Neuronal stem cell (in vitro differentiated cells): ENCODE measurements around the gene AKAP9. TPM values are rescaled to one million over a fixed set of nuclear protein-coding genes. Genes with fewer than 3 reads are reported as not detected.
"Not testable (repeated sequence)": the region's sequence is repeated elsewhere in the genome, so short reads cannot be mapped to it uniquely, and the experiment has no call there.

ENCODE experiments used
- DNase-seq: peaks from one replicate; pipeline ENCODE4 v3.0.0-alpha.2; 2013; ENCODE audit warnings: low spot score
- H2AFZ ChIP-seq: one replicate; pipeline ENCODE4 v1.6.1; 2013; ENCODE audit warnings: mild to moderate bottlenecking, low read length, inconsistent platforms
- H2AK5ac ChIP-seq: 2 replicates; pipeline ENCODE4 v1.6.1; 2013; ENCODE audit warnings: low read depth, mild to moderate bottlenecking, inconsistent platforms, low read length, moderate library complexity, mixed read lengths
- H2BK120ac ChIP-seq: 2 replicates; pipeline ENCODE4 v1.6.1; 2013; ENCODE audit warnings: low read depth, mild to moderate bottlenecking, inconsistent platforms, low read length, moderate library complexity, mixed read lengths
- H2BK12ac ChIP-seq: one replicate; pipeline ENCODE4 v1.6.1; 2013; ENCODE audit warnings: low read length, inconsistent platforms
- H2BK15ac ChIP-seq: 2 replicates; pipeline ENCODE4 v1.6.1; 2013; ENCODE audit warnings: mild to moderate bottlenecking, low read length, inconsistent platforms, mixed read lengths
- H2BK5ac ChIP-seq: one replicate; pipeline ENCODE4 v1.6.1; 2013; ENCODE audit warnings: inconsistent platforms, mild to moderate bottlenecking, low read length, moderate library complexity
- H3K14ac ChIP-seq: one replicate; pipeline ENCODE4 v1.6.1; 2013; ENCODE audit warnings: low read length, inconsistent platforms
- H3K18ac ChIP-seq: 2 replicates; pipeline ENCODE4 v1.6.1; 2013; ENCODE audit warnings: low read length, inconsistent platforms
- H3K23ac ChIP-seq: 2 replicates; pipeline ENCODE4 v1.6.1; 2013; ENCODE audit warnings: low read depth, mild to moderate bottlenecking, mixed read lengths, low read length, inconsistent platforms; ENCODE audit not compliant: poor library complexity
- H3K27ac ChIP-seq: replicated peaks from 3 replicates; pipeline ENCODE4 v1.5.1; 2013; ENCODE audit warnings: low read length, inconsistent platforms
- H3K27me3 ChIP-seq, 3 experiments: 2 replicates each; pipeline ENCODE4 v1.6.1; 2013; ENCODE audit warnings: low read length in 3 of 3, mild to moderate bottlenecking in 2 of 3, inconsistent platforms in 1 of 3, low read depth in 1 of 3, mixed read lengths in 1 of 3, moderate library complexity in 1 of 3; ENCODE audit not compliant: control insufficient read depth in 3 of 3, insufficient read depth in 3 of 3
- H3K36me3 ChIP-seq, 2 donors: replicated peaks in 1 of 2; 2 replicates each; pipeline ENCODE4 v1.6.1; 2013; ENCODE audit warnings: low read length in 2 of 2; ENCODE audit not compliant: control insufficient read depth in 2 of 2, insufficient read depth in 2 of 2
- H3K4ac ChIP-seq: 2 replicates; pipeline ENCODE4 v1.6.1; 2013; ENCODE audit warnings: inconsistent platforms, mild to moderate bottlenecking, low read length, moderate library complexity
- H3K4me1 ChIP-seq, 2 donors: 1 replicate in 1 of 2; 2 replicates in 1 of 2; pipeline ENCODE4 v1.6.1; 2013; ENCODE audit warnings: low read length in 2 of 2, low read depth in 1 of 2; ENCODE audit not compliant: control insufficient read depth in 2 of 2, insufficient read depth in 1 of 2
- H3K4me2 ChIP-seq: one replicate; pipeline ENCODE4 v1.6.1; 2013; ENCODE audit warnings: mild to moderate bottlenecking, low read length, inconsistent platforms; ENCODE audit not compliant: insufficient read depth, poor library complexity, severe bottlenecking
- H3K4me3 ChIP-seq, 2 donors: 2 replicates each; pipeline ENCODE4 v1.5.1; 2013; ENCODE audit warnings: low read length in 2 of 2, mild to moderate bottlenecking in 2 of 2, inconsistent platforms in 1 of 2, moderate library complexity in 1 of 2
- H3K79me1 ChIP-seq: one replicate; pipeline ENCODE4 v1.6.1; 2013; ENCODE audit warnings: low read depth, mild to moderate bottlenecking, inconsistent platforms, low read length, moderate library complexity
- H3K9ac ChIP-seq: one replicate; pipeline ENCODE4 v1.6.1; 2013; ENCODE audit warnings: mild to moderate bottlenecking, low read depth, low read length, inconsistent platforms; ENCODE audit not compliant: poor library complexity
- H3K9me3 ChIP-seq, 2 donors: replicated peaks in 1 of 2; 2 replicates each; pipeline versions ENCODE3 to v1.6.1; 2013; ENCODE audit warnings: low read length in 2 of 2, mild to moderate bottlenecking in 2 of 2, inconsistent platforms in 1 of 2, low read depth in 1 of 2, mixed read lengths in 1 of 2, moderate library complexity in 1 of 2; ENCODE audit not compliant: control insufficient read depth in 2 of 2, insufficient read depth in 1 of 2
- H4K8ac ChIP-seq: one replicate; pipeline ENCODE4 v1.6.1; 2013; ENCODE audit warnings: low read depth, mild to moderate bottlenecking, inconsistent platforms, low read length, moderate library complexity
- H4K91ac ChIP-seq: one replicate; pipeline ENCODE4 v1.6.1; 2013; ENCODE audit warnings: low read length, low read depth, mild to moderate bottlenecking, inconsistent platforms; ENCODE audit not compliant: poor library complexity
- WGBS, 2 donors: extraction: QIAGEN DNeasy Blood & Tissue Kit; methylation state at CpG; one replicate each; pipeline ENCODE4 v1.1.7; 2013; ENCODE audit warnings: missing lambda C conversion rate in 2 of 2, mixed read lengths in 1 of 2; ENCODE audit not compliant: insufficient read length in 2 of 2, insufficient replicate concordance in 1 of 2; ENCODE audit errors: extremely low coverage in 2 of 2; 5-methylcytosine and 5-hydroxymethylcytosine counted together
- polyA plus RNA-seq, 2 experiments: library from polyadenylated mRNA; stranded (reverse); fragments of 200-250 nt; gene quantifications; one replicate each; pipeline ENCODE4 v1.2.3, GENCODE V29; 2013

Gene AKAP9
- polyA plus RNA-seq (2013, experiment 1 of 2) = 12.8 TPM
- 14.0 TPM for polyA plus RNA-seq (2013, experiment 2 of 2)

DNA sequence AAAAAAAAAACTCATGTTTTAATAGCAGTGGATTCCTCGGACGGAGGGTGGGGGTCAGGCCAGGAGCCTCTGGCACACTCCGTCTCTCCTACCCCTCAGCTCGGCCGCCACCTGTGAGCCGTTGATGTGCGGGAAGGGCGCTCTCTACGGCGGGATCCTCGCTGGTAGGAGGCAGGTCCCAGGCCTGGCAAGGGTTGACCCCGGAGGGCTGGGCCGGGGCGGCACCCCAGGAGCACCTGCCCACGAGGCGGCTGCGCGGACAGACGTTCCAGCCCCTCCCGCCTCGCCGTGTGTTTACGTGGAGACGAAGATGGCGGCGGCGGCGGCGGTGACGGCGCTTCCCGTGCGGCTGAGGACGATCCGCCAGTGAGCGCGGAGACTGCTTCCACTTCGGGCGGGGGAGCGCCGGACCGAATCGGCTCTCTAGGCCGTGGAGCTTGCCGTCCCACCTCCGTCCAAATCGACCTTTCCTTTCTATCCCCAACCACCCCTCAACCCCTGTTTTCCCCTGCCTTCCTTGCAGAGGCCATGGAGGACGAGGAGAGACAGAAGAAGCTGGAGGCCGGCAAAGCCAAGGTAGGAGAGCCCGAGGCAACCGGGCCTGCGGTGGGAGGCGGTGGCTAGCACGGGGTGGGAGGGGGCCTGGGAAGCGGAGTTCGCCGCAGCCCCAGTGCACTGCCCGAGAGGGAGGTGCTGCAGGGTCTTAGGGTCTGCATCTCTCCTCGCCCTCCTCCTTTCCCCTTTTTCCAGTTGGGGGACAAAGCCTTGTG, at the start of gene AKAP9:
Gene AKAP9, plus strand, starts transcription at position 291 of the 770 bp plus-strand sequence. Its CDS starts 238 bp downstream, at position 529.
- peak within 1 kb of the TSS; percentile 96 for H3K9ac ChIP-seq
- H3K27ac ChIP-seq = peak within 1 kb of the TSS; percentile 86
- H3K4ac ChIP-seq = no peak within 1 kb of the TSS
- H3K14ac ChIP-seq = peak within 1 kb of the TSS; percentile 94
- no peak within 1 kb of the TSS for H2AK5ac ChIP-seq
- H2AFZ ChIP-seq = peak within 1 kb of the TSS; percentile 98
- DNase-seq = peak; percentile 73
- H3K4me3 ChIP-seq = peak within 1 kb of the TSS; percentile 93 to 99
- H3K4me1 ChIP-seq = peaks cover 1 to 4% of the 10 kb centered on the region in 2 donors
- H3K4me2 ChIP-seq = peak within 1 kb of the TSS; percentile 84
- no CpG with 5 or more reads among the region's 59 CpGs for WGBS, 2 donors
- H2BK12ac ChIP-seq = no peak within 1 kb of the TSS
- no peaks in the 10 kb centered on the region for H3K27me3 ChIP-seq
- H4K91ac ChIP-seq = no peak within 1 kb of the TSS
- no peak within 1 kb of the TSS for H2BK15ac ChIP-seq
- peak within 1 kb of the TSS; percentile 96 for H4K8ac ChIP-seq
- peak within 1 kb of the TSS; percentile 98 for H3K18ac ChIP-seq
- peaks cover 2% of the 10 kb centered on the region for H3K79me1 ChIP-seq
- no peaks in the 10 kb centered on the region for H3K36me3 ChIP-seq
- peak within 1 kb of the TSS; percentile 94 for H3K23ac ChIP-seq
- peak within 1 kb of the TSS; percentile 72 for H2BK5ac ChIP-seq
- no peak within 1 kb of the TSS for H2BK120ac ChIP-seq
- no peaks in the 10 kb centered on the region for H3K9me3 ChIP-seq

GRCh38 chr7:91892099-91892705, 48.5 kb upstream of the AKAP9 start:
- no peak overlapping the region for H4K8ac ChIP-seq
- H3K27me3 ChIP-seq = no peaks in the 10 kb centered on the region
- H3K23ac ChIP-seq = no peak overlapping the region
- no peak overlapping the region for H3K4me3 ChIP-seq
- H3K27ac ChIP-seq = peak overlapping the region; percentile 75
- H2AFZ ChIP-seq = peak overlapping the region; percentile 85
- H3K79me1 ChIP-seq = no peaks in the 10 kb centered on the region
- no CpG with 5 or more reads among the region's 3 CpGs for WGBS, 2 donors
- H3K4me2 ChIP-seq = no peak overlapping the region
- no peak overlapping the region for H3K9ac ChIP-seq
- H3K4ac ChIP-seq = no peak overlapping the region
- H2BK5ac ChIP-seq = no peak overlapping the region
- H3K14ac ChIP-seq = no peak overlapping the region
- no peak overlapping the region for H3K18ac ChIP-seq
- H2AK5ac ChIP-seq = no peak overlapping the region
- no peaks in the 10 kb centered on the region for H3K9me3 ChIP-seq
- no peak overlapping the region for H4K91ac ChIP-seq
- peaks cover 0 to 8% of the 10 kb centered on the region in 2 donors for H3K4me1 ChIP-seq
- H2BK120ac ChIP-seq = no peak overlapping the region
- DNase-seq = peak; percentile 4
- H2BK15ac ChIP-seq = no peak overlapping the region
- H2BK12ac ChIP-seq = no peak overlapping the region
- no peaks in the 10 kb centered on the region for H3K36me3 ChIP-seq

DNA sequence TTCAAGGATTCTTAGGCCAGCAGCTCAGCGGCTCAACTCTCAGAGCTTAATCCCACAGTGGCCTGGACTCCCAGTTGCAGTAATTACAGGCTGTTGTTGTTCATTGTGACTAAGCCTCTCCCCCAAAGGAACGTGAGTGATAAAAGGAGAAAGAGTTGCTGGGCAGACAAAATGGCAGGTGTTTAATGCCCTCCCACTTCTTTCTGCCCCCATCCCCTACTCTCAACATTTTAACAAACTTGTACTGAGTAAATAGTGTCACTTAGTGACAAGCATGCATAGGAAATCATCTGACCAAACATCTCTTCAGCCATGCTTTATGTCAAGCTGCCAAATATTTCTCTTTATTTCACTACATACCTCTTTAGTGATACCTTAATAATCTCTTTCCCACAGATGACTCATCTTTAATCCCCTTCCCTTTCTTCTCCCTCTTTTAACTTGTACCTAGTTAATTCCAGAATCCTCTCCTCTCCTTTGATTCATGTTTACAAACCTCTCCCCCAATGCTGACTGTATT, 47.8 kb upstream of the AKAP9 start:
- H3K14ac ChIP-seq = no peak overlapping the region
- no peak overlapping the region for H2BK120ac ChIP-seq
- H3K27me3 ChIP-seq = no peaks in the 10 kb centered on the region
- H3K4me2 ChIP-seq = no peak overlapping the region
- no peak overlapping the region for H2BK12ac ChIP-seq
- peaks cover 0 to 8% of the 10 kb centered on the region in 2 donors for H3K4me1 ChIP-seq
- no peak overlapping the region for H4K8ac ChIP-seq
- H2AK5ac ChIP-seq = no peak overlapping the region
- H3K36me3 ChIP-seq = no peaks in the 10 kb centered on the region
- no peak overlapping the region for H3K18ac ChIP-seq
- no peak overlapping the region for H4K91ac ChIP-seq
- H3K9me3 ChIP-seq = no peaks in the 10 kb centered on the region
- H3K27ac ChIP-seq = peak overlapping the region; percentile 75
- H2AFZ ChIP-seq = peak overlapping the region; percentile 85
- no peaks in the 10 kb centered on the region for H3K79me1 ChIP-seq
- no peak overlapping the region for H3K4me3 ChIP-seq
- no peak overlapping the region for H3K23ac ChIP-seq
- no peak overlapping the region for H2BK15ac ChIP-seq
- no peak overlapping the region for H3K4ac ChIP-seq
- no peak overlapping the region for H3K9ac ChIP-seq
- H2BK5ac ChIP-seq = no peak overlapping the region
- peak; percentile 73 for DNase-seq
- WGBS, 2 donors = no CpG with 5 or more reads among the region's 2 CpGs

DNA sequence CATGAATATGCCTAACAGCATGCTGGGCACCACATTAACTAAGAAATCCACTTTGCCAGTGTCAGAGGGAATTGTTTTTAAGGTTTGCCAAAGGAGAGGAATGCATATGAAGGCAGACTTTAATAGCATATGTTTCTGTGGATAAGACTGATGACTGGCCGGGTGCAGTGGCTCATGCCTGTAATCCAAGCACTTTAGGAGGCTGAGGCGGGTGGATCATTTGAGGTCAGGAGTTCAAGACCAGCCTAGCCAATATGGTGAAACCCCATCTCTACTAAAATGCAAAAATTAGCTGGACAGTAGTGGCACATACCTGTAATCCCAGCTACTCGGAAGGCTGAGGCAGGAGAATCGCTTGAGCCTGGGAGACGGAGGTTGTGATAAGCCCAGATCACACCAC, 47.0 kb upstream of the AKAP9 start:
- not testable (repeated sequence) for H2AK5ac ChIP-seq, H3K4me1 ChIP-seq, H3K4me3 ChIP-seq, H3K23ac ChIP-seq, H3K4me2 ChIP-seq, H3K18ac ChIP-seq, H3K36me3 ChIP-seq, H4K91ac ChIP-seq, H2BK120ac ChIP-seq, H2BK15ac ChIP-seq, H3K4ac ChIP-seq, H2AFZ ChIP-seq, H2BK12ac ChIP-seq, H3K79me1 ChIP-seq, DNase-seq, H3K9ac ChIP-seq, H3K27me3 ChIP-seq, H4K8ac ChIP-seq, H3K9me3 ChIP-seq, H3K14ac ChIP-seq
- WGBS, 2 donors = no CpG with 5 or more reads among the region's 5 CpGs
- peak overlapping the region; percentile 1 for H3K27ac ChIP-seq
- peak overlapping the region; percentile 11 for H2BK5ac ChIP-seq
